Germinal center (tissue), 1 donor: ENCODE results near the gene RAP1GAP2.
"Not testable (repeated sequence)": the region's sequence is repeated elsewhere in the genome, so short reads cannot be mapped to it uniquely, and the experiment has no call there.

Experiments
- DNase-seq: peaks from one replicate; pipeline ENCODE4 v3.0.0; 2012; ENCODE audit warnings: mixed read lengths, low spot score

RAP1GAP2 gene

DNA sequence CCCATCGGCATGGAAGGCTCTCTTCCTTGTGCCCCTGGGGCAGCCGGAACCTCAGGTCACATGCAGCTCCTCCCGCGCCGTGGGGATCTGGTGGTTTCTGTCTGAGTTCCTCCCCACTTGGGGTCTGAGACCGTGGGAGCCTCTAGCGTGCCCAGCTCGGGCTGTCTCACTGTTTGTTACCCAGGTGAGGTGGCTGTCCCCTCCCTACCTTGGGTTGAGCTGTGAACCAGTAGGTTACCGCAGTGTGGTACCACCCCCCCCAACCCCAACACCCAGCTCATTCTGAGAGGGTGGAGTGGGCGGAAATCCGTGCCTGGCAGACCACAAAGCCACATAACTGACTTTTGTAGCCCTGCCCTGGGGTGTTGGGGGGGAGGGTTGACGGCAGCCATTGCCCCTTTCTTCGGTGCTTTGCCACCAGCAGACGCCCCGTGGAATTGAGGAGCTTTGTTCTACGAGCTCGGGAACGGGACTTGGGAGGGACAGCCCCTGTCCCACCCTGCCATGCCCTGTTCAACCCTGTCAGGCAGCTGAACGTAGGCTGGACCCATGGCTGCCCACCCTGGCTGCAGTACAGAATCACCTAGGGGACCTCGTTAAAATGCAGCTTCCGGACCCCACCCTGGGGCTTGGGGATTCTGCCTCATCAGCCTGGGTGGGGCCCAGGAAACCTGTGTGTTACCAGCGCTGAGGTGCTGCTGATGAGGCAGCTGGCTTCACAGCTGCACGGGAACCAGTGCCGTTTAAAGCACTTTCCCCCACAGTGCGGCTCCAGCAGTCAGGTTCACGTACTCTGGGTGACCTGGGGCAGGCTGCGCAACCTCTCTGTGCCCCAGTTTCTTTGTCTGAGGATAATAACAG, 18.5 kb downstream of the RAP1GAP2 start:
- no peak for DNase-seq

DNA sequence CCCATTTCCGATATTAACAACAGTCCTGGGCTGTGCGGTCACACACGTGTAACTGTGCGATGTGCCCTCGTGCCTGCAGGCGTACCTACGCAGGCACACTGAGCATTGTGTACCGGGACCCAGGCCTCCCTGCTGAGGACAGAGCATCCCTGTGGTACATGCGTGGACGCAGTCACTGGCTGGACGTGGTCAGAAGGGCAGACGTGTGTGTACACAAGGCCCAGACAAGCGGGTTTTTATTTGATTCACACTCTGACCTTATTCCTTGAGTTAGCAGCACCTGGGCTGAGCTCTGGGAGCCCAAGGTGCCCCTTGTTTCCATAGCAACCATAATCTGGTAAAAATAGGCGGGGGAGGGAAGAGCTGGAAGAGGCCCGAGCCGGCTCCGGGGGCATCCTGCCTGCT, 19.5 kb downstream of the RAP1GAP2 start:
- DNase-seq, result no peak

DNA sequence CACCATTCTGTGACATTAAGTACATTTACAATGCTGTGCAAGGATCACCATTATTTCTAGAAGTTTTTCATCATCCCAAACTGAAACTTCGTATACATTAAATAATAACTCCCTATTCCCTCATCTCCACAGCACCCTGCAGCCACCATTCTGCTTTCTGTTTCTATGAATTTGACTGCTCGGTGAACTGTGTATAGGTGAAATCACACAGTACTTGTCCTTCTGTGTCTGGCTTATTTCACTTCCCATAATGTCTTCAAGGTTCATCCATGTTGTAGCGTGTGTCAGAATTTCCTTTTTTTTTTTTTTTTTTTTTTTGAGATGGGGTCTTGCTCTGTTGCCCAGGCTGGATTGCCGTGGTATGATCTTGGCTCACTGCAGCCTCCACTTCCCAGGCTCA, 20.4 kb downstream of the RAP1GAP2 start:
- no peak for DNase-seq

DNA sequence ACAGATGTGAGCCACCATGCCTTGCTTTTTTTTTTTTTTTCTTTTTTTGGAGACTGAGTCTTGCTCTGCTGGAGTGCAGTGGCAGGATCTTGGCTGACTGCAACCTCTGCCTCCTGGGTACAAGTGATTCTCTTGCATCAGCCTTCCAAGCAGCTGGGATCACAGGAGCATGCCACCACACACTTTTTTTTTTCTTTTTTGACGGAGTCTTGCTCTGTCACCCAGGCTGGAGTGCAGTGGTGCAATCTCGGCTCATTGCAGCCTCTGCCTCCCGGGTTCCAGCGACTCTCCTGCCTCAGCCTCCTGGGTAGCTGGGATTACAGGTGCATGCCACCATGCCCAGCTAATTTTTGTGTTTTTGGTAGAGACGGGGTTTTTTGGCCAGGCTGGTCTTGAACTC, 23.1 kb downstream of the RAP1GAP2 start:
- DNase-seq, result not testable (repeated sequence)

DNA sequence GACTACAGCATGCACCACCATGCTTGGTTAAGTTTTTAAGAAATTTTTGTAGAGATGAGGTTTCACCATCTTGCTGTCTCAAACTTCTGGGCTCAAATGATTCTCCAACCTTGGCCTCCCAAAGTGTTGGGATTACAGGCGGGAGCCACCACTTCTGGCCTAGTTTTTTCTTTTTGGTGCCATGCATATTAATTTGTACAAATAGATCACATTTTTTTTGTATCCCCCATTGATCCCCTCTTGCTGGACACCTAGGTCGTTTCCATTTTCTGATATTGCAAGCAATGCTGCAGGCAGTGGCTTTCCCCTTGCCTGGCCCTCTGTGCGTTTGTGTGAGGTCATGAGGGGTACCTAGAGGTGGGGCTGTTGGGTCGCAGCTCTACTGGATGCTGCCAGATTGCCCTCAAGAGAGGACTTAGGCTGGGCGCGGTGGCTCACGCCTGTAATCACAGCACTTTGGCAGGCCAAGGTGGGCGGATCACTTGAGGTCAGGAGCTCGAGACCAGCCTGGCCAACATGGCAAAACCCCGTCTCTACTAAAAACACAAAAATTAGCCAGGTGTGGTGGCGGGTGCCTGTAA, 23.8 kb downstream of the RAP1GAP2 start:
- DNase-seq, result no peak

DNA sequence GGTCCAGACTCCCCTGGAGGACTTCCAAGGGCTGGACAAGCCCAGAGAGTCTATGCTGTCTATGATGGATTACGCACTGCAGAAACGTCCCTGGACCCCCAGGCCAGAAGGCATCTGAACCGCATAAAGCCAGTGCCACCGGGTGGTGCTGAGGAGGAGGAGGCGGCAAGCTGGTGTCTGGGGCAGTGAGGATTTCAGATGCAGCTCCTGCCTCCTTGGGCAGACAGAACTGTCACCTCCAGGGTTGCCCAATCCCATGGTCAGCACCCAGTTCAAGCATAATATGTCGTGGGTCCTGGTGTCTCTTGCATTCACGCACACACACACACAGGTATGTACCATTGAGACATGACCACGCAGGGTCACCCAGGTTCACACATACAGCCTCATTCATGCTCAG, 25.6 kb downstream of the RAP1GAP2 start:
- DNase-seq, result no peak

DNA sequence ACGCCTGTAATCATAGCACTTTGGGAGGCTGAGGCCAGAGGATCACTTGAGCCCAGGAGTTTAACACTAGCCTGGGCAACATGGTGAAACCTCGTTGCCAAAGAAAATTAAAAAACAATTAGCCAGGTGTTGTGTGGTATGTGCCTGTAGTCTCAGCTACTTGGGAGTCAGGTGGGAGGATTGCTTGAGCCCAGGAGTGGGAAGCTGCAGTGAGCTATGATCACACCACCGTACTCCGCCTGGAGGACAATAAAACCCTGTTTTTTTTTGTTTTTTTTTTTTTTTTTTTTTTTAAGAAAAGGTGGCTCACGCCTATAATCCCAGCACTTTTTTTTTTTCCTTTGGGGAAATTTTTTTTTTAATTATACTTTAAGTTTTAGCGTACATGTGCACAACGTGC, 26.1 kb downstream of the RAP1GAP2 start:
- no peak for DNase-seq

DNA sequence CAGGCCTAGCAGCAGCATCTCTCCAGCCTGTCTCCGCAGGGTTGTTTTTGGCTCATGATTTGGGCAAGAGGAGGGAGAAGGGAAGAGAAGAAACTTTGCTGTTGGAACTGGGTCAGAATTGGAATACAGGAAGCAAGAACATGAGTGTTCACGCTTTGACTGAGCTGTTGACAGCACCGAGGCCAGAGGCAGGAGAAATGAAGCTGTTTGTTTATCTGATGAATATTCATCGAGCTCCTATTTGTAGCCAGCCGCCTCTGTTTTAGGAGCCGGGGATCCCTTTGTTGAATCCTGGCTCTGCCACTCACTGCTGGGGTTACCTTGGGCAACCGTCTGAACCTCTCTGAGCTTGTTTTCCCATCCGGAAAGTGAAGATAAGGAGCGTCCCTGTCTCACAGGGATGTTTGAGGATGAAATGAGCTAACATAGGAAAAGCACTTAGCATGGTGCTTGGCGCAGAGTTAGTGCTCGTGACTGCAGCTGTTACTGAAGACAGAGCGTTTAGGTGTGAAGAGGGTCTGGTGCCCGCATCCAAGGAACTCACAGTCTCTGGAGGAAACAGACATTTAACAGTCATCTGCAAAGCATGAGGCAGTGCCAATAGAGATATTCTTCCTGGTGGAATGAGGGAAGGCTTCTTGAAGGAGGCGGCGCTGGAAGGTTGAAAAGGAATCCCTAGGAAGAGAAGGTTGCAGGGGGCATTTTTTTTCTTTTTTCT, 29.2 kb downstream of the RAP1GAP2 start:
- DNase-seq, result no peak

DNA sequence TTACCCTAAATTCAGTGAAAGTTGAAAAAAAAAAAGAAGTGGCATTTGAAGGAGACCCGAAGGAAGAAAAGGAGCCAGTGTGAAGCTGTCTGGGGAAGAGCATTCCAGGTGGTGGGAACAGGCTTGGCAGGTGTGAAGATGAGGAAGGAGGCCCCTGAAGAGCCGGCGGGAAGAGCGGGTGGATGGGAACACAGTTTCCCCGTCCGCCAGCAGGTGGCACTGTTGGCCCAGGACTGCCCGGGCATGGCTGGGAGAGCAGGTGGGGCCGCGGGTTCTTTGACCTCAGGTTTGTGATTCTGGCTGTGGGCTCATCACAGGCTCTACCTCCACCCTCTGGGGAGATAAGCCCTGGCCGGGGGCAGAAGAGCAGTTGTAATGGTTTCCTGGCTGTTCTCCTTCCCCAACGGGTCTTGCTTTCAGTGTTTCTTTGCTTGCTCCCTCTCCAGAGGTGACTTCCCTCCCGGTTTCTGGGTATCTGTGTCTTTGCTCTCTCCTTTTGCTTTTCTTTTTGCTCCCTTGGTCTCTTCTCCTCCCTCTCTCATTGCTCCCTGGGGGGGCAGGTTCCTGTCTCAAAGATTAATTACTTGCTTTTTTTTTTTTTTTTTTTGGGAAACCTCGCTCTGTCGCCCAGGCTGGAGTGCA, 32.3 kb downstream of the RAP1GAP2 start:
- peak; percentile 87 for DNase-seq

DNA sequence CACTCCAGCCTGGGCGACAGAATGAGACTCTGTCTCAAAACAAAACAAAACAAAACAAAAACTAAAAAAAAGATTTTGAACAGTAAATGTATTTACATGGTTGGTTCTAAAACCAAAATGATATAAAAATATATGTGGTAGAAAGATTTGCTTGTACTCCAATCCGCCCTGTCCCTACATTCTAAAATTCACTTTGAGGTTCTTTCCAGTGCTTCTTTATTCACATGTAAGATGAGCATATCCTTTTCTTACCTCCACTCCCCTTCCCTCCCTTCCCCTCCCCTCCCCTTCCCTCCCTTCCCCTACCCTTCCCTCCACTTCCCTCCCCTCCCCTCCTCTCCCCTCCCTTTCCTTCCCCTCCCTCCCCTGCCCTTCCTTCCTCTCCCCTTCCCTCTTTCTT, 34.4 kb downstream of the RAP1GAP2 start:
- no peak for DNase-seq

DNA sequence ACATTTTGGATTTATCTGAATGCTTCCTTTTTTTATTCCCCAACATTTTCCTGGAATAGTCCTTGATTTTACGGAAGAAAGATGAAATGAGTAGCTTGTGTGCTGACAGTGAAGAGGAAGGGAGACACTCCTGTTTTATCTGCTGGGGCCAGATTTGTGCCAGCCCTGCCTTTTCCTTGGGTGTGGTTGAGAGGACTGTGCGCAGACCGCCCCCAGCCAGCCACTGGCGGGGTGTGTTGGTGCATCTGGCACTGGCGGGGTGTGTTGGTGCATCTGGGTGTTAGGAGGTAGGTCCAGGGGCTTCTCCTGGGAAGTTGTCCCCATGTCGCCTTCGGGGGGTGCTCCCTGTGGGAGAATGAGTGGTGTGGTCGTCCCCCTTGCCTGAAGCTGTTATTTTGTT, 39.5 kb downstream of the RAP1GAP2 start:
- no peak for DNase-seq

DNA sequence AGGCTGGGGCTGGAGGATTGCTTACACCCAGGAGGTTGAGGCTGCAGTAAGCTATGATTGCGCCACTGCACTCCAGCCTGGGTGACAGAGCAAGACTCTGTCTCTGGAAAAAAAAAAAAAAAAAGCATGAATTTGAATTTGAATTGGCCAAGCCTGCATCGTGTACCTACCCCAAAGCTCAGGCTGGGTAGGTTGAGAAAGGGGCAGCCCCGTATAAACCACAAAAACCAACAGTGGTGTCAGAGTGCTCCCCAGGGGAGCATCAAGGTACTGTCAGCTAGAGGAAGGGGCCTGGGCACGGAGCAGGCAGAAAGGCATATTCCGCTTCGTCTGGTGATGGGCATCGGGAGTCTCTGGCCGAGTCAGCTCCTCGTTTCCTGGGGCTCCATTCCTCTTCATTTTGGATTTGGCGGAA, 40.9 kb downstream of the RAP1GAP2 start:
- peak; percentile 71 for DNase-seq

DNA sequence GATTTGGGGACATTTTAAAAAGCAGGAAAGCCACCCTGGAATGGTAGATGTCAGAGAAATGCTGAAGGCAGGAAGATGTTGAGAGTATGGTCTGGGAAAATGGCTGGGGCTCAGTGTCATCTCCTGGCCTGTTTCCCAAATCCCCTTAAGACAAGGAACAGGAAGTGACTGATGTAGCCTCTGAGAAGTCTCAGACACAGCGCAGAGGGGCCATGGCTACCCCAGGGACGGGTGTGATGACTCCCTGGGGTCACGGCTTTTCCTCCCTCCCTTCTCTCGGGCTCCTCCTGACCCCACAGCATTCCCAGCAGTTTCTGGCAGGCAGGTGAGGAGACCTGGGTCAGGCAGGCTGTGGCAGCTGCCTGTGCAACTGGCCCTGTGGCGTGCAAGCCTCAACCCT, 45.4 kb downstream of the RAP1GAP2 start:
- DNase-seq, result no peak

DNA sequence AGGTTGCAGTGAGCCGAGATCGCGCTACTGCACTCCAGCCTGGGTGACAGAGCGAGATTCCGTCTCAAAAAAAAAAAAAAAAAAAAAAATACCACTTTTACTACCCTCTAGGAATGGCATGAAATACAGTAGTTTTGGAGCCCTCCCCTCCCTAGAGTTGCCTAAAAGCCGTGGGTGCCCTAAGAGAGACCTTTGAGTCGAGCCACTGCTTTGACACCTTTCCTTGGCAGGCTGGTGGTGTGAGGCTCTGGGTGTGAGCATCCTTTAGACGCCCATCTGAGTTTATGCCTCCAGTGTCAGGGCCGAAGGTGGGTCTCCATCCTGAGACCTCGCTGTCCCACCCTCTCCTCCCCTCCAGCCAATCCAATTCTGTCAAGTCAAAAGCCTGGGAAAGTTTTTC, 46.2 kb downstream of the RAP1GAP2 start:
- DNase-seq, result no peak

DNA sequence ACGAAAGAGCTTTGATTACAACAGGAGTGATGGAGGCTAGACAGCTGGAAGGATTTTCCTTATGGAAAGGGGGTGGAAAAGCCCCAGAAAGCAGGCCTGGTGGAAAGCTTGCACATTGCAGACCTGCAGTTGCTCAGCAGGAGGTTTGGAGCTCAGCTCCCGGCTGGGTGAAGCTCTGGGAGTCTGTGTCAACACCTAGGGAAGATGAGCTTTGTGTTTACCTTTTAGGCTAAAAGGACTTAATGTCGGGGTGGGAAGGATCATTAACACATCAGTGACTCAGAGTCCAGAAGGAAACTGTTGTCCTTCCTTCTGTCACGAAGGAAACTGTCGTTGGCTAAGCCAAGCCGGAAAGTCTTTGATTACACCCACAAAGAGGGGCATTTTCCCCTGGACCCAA, 48.2 kb downstream of the RAP1GAP2 start:
- no peak for DNase-seq

DNA sequence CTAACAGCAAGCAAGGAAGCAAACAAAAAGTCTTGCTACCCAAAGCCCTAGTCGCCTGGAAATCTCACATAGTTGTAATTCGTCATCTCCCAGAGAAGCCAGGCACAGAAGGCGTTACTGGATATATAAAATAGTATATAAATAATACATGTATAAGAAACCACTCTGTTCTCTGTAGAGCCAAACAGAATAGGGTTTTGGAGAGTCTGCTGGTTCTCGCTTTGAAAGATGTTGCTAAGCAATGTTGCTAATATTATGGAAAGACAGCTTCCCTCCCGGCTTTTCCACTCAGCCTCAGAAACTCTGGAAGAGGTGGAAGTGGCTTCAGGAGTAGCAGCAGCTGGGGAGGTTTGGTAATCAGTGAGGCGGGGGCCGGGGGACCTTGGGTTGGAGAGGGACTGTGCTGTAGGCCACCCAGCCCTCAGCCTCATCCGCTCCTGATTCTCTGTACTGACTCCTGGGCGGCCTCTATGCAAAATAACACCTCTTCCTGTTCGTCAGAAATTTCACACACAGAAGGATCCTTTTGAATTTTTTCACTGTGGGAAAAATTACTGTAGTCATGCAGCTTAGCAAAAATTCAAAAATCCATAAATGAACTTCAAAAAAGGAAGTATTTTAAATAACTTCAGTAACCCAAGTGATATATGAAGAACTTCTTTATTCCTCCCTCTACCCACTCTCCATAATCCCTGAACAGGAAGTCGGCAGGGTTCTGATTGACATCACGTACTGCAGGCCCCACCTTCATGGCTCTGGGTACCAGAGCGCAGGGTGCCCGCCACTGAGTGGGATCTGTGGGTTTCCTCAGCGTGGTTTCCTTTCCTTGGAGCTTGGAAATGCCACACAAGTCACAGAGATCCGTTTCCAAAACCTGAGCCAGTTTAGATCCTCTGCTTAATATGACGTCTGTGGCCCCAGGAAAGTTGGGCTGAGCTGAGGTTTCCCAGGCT, 51.4 kb downstream of the RAP1GAP2 start:
- no peak for DNase-seq

DNA sequence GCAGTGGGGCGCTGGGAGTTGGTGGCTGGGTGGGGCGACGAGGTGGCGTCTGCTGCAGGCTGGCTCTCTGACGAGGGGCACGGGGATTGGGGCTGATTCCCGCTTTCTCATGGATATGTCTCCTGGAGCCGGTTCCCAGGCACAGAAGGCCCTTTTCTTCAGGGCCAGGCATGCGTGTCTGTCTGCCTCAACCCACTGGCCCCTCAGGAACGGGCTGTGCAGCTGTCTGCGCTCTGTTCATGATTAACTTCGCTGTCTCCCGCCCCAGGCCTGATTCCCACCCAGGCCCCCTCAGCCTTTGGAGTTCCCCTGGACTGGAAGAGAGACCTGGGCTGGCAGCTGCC, 53.1 kb downstream of the RAP1GAP2 start:
- DNase-seq, result no peak

DNA sequence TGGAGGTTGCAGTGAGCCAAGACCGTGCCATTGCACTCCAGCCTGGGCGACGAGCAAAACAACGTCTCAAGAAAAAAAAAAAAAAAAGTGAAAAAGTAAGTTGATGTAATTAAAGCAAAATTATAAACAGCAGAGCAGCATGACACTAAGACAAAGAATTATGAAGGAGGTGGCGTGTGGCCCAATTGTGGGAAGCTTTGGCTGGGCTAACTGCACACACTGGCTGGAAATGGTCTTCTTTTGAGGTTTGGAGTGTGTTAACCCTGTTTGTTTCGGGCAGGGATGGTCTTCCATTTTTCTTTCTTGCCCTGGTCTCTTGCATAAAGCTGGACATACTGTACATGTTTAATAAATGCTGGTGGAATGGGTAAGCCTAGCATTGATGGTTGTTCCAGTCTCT, 54.8 kb downstream of the RAP1GAP2 start:
- no peak for DNase-seq

DNA sequence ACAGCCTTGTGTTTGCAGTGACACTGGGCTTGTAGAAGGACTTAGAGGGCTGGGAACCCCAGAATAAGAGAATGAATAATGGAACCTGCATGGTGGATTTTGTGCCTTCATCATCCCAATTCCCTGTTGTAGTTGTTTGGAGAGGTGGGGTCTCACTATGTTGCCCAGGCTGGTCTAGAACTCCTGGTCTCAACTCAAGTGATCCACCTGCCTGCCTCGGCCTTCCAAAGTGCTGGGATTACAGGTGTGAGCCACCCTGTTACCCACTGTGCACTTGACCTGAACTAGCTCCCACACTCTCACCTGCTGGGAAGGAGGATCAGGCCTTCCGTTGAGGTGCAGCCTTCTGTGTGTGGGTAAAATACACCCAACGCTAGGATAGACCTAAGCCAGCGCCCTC, 55.4 kb downstream of the RAP1GAP2 start:
- DNase-seq, result no peak

DNA sequence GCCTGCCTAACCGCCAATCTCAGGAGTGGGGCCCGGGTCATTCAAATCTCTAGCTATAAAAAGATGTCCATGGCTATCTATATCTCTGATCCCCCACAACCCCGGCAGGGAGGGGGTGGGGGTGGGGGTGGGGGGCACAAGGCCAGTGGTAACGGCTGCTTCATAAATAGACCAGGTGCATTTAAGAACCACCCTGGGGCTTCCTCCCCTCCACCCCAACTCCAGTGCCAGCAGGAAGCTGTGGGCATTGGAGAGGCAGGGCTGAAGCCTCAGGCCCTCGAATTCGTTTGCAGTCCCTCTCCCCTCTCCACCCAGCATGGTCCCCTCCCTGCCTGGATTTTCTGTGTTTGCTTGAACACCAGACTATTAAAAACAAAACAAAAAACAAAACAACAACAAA, 56.0 kb downstream of the RAP1GAP2 start:
- DNase-seq, result no peak

DNA sequence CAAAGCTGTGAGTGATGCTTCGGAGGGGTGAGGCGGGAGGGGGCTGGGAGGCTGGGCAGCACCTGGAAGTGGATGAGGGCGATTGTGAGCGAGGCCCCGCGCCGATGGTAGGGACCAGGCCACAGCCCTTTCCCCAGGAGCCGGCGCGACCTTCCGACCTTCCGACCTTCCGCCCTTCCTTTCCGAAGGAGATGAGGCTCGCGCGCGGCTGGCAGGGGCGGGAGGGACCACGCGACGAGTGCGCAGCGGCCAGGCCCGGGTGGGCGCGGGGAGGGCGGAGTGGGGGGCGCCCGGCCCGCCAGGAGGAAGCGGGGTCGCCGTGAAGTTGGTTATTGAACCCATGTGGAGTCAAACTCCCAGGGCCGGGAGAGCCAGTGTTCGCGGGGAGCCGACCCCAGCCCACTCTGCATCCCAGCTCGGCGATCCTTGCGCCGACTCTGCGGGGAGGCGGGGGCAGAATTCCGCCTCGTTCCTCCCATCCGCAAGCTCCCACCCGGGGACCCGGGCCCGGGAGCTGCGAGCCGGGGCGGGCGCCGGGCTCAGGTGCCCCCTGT, 56.6 kb downstream of the RAP1GAP2 start:
- DNase-seq, result no peak
